Activated CD4-positive, alpha-beta memory T cell treated with anti-CD3 and anti-CD28 coated beads for 36 hours (primary cell): Measurements from ENCODE around the gene TF. TPM values are rescaled to one million over a fixed set of nuclear protein-coding genes. Genes with fewer than 3 reads are reported as not detected.
"Not testable (repeated sequence)": the region's sequence is repeated elsewhere in the genome, so short reads cannot be mapped to it uniquely, and the experiment has no call there.

ENCODE experiments used
- CTCF ChIA-PET: fragments of 350-600 bp; sonication (Branson Sonifier 250); formaldehyde crosslinking; loops from one replicate; lab custom pipeline; 2021; ENCODE audit warnings: antibody characterized with exemption, inconsistent platforms; lab: Charles Lee
- POLR2A ChIA-PET: fragments of 350-600 bp; sonication (Branson Sonifier 250); formaldehyde crosslinking; loops from one replicate; lab custom pipeline; 2021; ENCODE audit warnings: antibody characterized with exemption; lab: Charles Lee
- DNase-seq: peaks from one replicate; pipeline ENCODE4 v3.0.0-alpha.2; 2020
- H3K27ac Mint-ChIP-seq: one replicate; pipeline ENCODE4 v1.8.0; 2021; ENCODE audit warnings: mixed read lengths
- H3K27me3 Mint-ChIP-seq: one replicate; pipeline ENCODE4 v1.8.0; 2021; ENCODE audit warnings: mixed read lengths
- H3K36me3 Mint-ChIP-seq: one replicate; pipeline ENCODE4 v1.8.0; 2021; ENCODE audit warnings: mixed read lengths
- H3K4me1 Mint-ChIP-seq: one replicate; pipeline ENCODE4 v1.8.0; 2021; ENCODE audit warnings: low read depth, mixed read lengths
- H3K4me3 Mint-ChIP-seq: one replicate; pipeline ENCODE4 v1.8.0; 2021; ENCODE audit warnings: mild to moderate bottlenecking, mixed read lengths
- H3K9me3 Mint-ChIP-seq: one replicate; pipeline ENCODE4 v1.8.0; 2021; ENCODE audit warnings: mixed read lengths
- intact Hi-C: fragments of 100-400 bp; cut with micrococcal nuclease; formaldehyde crosslinking; loops from one replicate; pipeline ENCODE4 v1.15.1; 2023
- total RNA-seq, 2 experiments: library from RNA; stranded (reverse); gene quantifications; one replicate each; pipeline ENCODE4 v1.2.3, GENCODE V29; 2021

Gene TF
- total RNA-seq, 2 experiments from 2014 or later = 0.44 to 0.67 TPM

DNA sequence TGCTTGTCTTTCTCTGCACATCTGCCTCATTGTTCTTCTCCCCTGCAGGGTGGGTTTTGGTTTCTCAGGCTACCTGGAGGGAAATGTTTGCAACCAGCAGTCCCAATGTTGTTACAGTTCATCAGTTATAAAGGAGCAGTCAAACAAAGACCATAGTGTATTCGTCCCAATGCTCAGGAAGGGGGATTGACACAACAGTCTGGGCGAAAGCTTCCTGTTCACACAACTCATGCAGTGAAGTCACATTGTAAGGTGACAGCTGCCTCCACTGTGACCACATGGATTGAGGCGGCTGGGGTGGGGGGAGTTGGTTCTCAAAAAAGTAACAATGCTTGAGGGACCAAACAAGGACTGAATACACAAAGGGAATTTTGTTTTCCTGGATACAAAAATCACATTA lies 28.8 kb upstream of the TF start:
- Mint-ChIP-seq H3K27ac (no peak overlapping the region), H3K27me3 (peaks cover 8% of the 10 kb centered on the region), H3K4me1 (no peaks in the 10 kb centered on the region), H3K36me3 (no peaks in the 10 kb centered on the region), H3K4me3 (no peak overlapping the region), H3K9me3 (peaks cover 4% of the 10 kb centered on the region)
- intact Hi-C loops = no loop called here
- DNase-seq = no peak
- POLR2A ChIA-PET = no interaction called here
- CTCF ChIA-PET = no interaction called here

DNA sequence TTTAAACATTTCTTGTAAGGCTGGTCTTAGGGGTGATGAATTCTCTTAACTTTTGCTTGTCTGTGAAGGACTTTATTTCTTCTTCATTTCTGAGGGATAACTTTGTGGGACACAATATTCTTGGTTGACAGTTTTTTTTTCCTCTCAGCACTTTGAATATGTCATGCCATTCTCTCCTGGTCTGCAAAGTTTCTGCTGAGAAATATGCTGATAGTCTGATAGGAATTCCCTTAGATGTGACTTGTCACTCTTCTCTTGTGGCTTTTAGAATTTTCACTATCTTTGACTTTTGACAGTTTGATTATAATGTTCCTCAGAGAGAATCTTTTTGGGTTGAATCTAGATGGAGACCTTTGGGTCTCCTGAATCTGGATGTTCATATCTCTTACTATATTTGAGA lies 23.3 kb upstream of the TF start:
- Mint-ChIP-seq H3K27me3 (peaks cover 8% of the 10 kb centered on the region), H3K27ac (no peak overlapping the region)
- CTCF ChIA-PET = no interaction called here

DNA sequence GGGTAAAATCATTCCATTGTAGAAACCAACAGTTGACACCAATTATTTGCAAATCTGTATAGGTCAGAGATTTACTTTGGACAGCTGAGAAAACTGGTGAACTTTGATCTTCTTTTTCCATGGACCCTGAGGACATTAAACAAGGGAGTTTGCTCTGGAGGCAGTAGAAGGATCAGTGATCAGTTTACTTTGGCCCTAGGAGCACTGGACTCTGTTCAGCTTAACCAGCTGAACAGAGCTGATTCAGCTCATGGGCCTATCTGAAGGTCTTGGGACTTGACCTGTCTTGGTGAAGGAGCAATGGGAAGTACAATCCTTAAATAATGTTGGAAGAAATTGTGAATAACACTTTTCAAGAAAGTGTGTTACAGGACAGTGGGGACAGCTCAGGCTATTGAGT lies 15.2 kb upstream of the TF start:
- DNase-seq = no peak
- H3K36me3 Mint-ChIP-seq = peaks cover 3% of the 10 kb centered on the region
- peaks cover 20% of the 10 kb centered on the region for H3K27me3 Mint-ChIP-seq
- H3K4me3 Mint-ChIP-seq = no peak overlapping the region
- no peak overlapping the region for H3K27ac Mint-ChIP-seq
- ChIA-PET POLR2A (no interaction called here), CTCF (no interaction called here)
- H3K9me3 Mint-ChIP-seq = no peaks in the 10 kb centered on the region
- H3K4me1 Mint-ChIP-seq = no peaks in the 10 kb centered on the region
- intact Hi-C loops = no loop called here

More for the DNA sequence above, 23.3 kb upstream of the TF start:
- H3K9me3 Mint-ChIP-seq = peaks cover 15% of the 10 kb centered on the region
- POLR2A ChIA-PET = no interaction called here
- H3K4me3 Mint-ChIP-seq = no peak overlapping the region
- no peak for DNase-seq
- H3K4me1 Mint-ChIP-seq = no peaks in the 10 kb centered on the region
- intact Hi-C loops = no loop called here
- H3K36me3 Mint-ChIP-seq = no peaks in the 10 kb centered on the region

DNA sequence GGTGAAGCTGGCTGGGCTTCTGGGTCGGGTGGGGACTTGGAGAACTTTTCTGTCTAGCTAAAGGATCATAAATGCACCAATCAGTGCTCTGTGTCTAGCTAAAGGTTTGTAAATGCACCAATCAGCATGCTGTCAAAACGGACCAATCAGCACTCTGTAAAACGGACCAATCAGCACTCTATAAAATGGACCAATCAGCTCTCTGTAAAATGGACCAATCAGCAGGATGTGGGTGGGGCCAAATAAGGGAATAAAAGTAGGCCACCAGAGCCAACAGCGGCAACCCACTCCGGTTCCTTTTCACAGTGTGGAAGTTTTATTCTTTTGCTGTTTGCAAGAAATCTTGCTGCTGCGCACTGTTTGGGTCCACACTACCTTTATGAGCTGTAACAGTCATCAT lies 14.0 kb upstream of the TF start:
- H3K4me1 Mint-ChIP-seq, H3K9me3 Mint-ChIP-seq, H3K4me3 Mint-ChIP-seq, H3K36me3 Mint-ChIP-seq, H3K27ac Mint-ChIP-seq, CTCF ChIA-PET, POLR2A ChIA-PET, DNase-seq, intact Hi-C loops: not testable (repeated sequence)
- H3K27me3 Mint-ChIP-seq = peaks cover 20% of the 10 kb centered on the region

DNA sequence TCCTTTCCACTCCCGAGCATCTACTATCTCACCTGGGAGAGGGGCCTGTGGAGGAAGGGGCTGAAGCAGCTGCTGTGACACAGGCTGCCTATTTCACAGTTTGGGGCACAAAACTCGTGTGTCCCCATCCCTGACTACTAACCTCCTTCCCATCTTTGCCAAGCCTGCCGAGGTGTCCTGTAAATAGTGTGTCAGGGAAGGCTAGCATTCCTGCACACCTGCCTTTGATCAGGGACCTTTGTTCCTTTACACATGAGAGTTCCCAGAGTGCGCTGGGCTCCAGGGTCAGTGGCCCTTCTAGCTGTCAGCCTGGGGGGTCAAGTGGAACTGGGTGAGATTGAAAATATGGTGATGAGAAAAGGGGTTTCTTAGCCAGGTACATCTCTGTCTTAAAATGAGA lies 13.0 kb upstream of the TF start:
- POLR2A ChIA-PET = no interaction called here
- no peak overlapping the region for H3K4me3 Mint-ChIP-seq
- no peak for DNase-seq
- H3K27ac Mint-ChIP-seq = no peak overlapping the region
- intact Hi-C loops = no loop called here
- peaks cover 3% of the 10 kb centered on the region for H3K36me3 Mint-ChIP-seq
- CTCF ChIA-PET = no interaction called here
- H3K9me3 Mint-ChIP-seq = no peaks in the 10 kb centered on the region
- peaks cover 20% of the 10 kb centered on the region for H3K27me3 Mint-ChIP-seq
- H3K4me1 Mint-ChIP-seq = no peaks in the 10 kb centered on the region

DNA sequence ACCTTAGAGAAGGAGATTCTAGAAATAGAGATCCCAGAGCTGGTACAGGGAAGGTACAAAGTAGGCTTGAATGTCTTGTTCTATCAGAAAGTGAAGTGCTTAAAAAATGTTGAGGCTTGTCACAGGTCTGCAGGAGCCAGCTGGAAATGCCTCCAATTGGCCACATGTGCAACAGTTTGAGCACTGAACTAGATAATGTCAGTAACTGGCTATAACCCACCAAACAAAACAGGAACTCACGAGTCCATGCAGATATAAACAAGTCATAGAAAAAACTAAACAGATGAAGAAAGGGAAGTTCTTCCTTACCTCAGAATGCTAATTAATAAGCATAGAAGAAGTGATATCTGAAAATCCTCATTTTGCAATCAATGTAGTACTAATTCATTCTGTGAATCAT lies 11.9 kb upstream of the TF start:
- CTCF ChIA-PET = no interaction called here
- Mint-ChIP-seq H3K4me3 (no peak overlapping the region), H3K27me3 (peaks cover 20% of the 10 kb centered on the region), H3K36me3 (peaks cover 3% of the 10 kb centered on the region), H3K4me1 (no peaks in the 10 kb centered on the region), H3K27ac (no peak overlapping the region), H3K9me3 (no peaks in the 10 kb centered on the region)
- POLR2A ChIA-PET = no interaction called here
- DNase-seq = no peak
- intact Hi-C loops = no loop called here

DNA sequence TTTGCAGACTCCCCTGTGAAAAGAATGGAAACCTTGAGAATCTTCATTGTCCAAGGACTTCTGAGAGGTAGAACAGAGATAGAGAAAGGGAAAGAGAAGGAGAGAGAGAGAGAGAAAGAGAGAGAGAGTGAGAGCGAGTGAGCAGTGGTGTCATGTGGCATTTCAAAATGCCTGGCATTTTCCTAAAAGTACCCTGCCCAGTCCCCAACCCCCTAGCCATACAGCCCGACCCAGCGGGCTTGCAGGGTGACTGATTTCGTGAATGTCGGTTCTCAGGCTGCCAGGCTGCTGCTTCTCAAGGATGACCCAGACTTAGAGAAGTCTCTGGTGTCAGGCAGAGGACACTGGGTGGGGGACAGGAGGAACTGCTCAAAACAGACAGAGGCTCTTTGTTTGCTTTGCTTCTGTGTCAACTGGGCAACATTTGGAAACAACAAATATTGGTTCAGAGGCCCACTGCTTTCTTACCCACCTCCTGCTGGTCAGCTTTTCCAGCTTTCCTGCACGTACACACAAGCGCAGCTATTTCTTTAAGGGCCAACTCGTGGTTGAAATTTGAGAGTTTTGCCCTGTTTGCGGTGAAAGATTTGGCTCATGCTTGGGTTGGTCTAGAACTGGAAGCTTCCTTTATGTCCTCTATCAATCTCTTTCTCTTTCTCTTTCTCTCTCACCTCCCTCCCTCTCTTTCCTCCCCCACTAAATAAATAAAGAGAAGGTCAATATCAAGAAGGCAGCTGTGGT lies 3.7 kb upstream of the TF start:
- POLR2A ChIA-PET = no interaction called here
- Mint-ChIP-seq H3K4me1 (peaks cover 8% of the 10 kb centered on the region), H3K9me3 (no peaks in the 10 kb centered on the region), H3K27me3 (peaks cover 28% of the 10 kb centered on the region), H3K4me3 (no peak overlapping the region), H3K36me3 (no peaks in the 10 kb centered on the region), H3K27ac (no peak overlapping the region)
- CTCF ChIA-PET = no interaction called here
- intact Hi-C loops = no loop called here
- no peak for DNase-seq

DNA sequence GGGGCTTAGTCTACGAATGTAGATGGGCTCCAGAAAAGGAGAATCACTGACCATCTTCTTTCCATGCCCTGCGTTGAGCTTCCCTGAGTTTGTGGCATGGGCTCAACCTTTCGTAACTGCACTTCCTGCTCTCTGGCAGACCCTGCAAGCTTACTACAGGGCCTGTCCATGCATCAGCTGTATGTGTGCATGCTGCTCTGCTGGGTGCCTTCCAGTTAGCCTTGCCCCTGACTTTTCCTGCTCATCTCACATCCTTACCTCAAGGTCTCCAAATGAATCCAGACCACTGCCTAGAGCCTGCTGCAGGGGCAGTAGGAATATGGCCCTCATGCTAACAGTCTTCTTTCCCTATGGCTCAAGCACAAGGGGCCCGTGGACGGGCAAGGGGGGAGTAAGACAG lies 2.0 kb upstream of the TF start:
- ChIA-PET POLR2A (no interaction called here), CTCF (no interaction called here)
- no peak for DNase-seq
- Mint-ChIP-seq H3K36me3 (no peaks in the 10 kb centered on the region), H3K27ac (no peak overlapping the region), H3K27me3 (peaks cover 37% of the 10 kb centered on the region), H3K9me3 (no peaks in the 10 kb centered on the region), H3K4me1 (peaks cover 8% of the 10 kb centered on the region), H3K4me3 (no peak overlapping the region)
- intact Hi-C loops = no loop called here

DNA sequence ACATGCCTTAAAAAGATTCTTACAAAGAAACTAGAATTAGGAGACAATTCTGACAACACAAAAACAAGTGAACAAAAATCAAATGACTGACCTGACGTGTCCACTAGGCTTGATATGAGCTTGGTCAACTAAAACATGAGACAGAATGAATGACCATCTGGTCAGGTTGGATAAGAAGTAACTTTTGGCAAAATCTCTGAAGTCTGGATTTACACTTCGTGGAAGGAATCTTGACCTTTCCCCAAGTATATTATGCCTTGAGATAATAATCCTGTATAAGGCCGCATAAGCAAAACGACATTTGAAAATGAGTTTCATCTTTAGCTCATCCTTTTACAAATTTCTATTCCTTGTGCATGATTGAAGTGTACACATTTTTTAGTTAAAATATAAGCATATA lies 1.1 kb upstream of the TF start:
- H3K4me1 Mint-ChIP-seq = peaks cover 8% of the 10 kb centered on the region
- ChIA-PET POLR2A (no interaction called here), CTCF (no interaction called here)
- no peak for DNase-seq
- H3K9me3 Mint-ChIP-seq = no peaks in the 10 kb centered on the region
- H3K4me3 Mint-ChIP-seq = no peak overlapping the region
- H3K27ac Mint-ChIP-seq = no peak overlapping the region
- H3K27me3 Mint-ChIP-seq = peaks cover 38% of the 10 kb centered on the region
- H3K36me3 Mint-ChIP-seq = no peaks in the 10 kb centered on the region
- intact Hi-C loops = no loop called here

DNA sequence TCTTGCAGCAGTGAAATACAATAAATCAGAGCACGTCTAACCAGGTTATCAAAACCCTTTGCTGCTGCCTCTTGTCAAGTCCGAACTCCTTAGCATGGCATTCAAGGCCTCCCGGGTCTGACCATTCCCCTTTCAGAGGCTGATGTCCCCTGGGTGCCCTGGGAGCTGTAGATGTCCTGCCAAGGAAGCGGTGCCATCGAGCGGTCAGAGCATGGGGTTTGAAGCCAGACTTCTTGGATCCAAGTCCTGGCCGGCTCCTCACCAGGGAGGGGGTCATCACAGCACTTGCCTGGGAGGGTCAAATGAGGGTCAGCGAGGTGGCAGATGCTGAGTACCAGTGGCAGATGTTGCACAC lies 496 bp downstream of the TF start:
- intact Hi-C loops = no loop called here
- peaks cover 40% of the 10 kb centered on the region for H3K27me3 Mint-ChIP-seq
- H3K27ac Mint-ChIP-seq = no peak overlapping the region
- no peak overlapping the region for H3K4me3 Mint-ChIP-seq
- ChIA-PET CTCF (no interaction called here), POLR2A (no interaction called here)
- no peak for DNase-seq
- H3K9me3 Mint-ChIP-seq = no peaks in the 10 kb centered on the region
- H3K36me3 Mint-ChIP-seq = no peaks in the 10 kb centered on the region
- peaks cover 8% of the 10 kb centered on the region for H3K4me1 Mint-ChIP-seq

DNA sequence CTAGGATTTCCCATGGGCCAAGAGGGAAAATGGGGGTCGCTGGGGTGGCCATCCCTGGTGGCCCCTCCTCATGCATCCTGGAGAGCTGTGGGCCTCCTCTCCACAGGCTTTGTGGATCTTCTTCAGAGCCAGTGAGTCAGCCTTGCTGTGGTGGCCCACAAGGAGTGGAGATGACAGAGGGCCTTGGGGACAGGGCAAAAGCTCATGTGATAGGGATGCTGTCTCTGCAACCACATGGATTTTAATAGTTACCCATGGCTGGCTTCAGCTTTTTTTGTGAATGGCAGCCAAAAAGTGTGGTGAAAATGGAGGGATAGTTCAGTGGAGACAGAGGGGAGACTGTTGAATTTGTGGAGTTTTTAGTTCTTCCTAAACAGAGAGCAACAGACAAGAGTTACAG lies 1.2 kb downstream of the TF start:
- H3K36me3 Mint-ChIP-seq = no peaks in the 10 kb centered on the region
- peaks cover 38% of the 10 kb centered on the region for H3K27me3 Mint-ChIP-seq
- H3K4me1 Mint-ChIP-seq = peaks cover 8% of the 10 kb centered on the region
- ChIA-PET CTCF (no interaction called here), POLR2A (no interaction called here)
- no peaks in the 10 kb centered on the region for H3K9me3 Mint-ChIP-seq
- no peak for DNase-seq
- no peak overlapping the region for H3K27ac Mint-ChIP-seq
- intact Hi-C loops = no loop called here
- no peak overlapping the region for H3K4me3 Mint-ChIP-seq

DNA sequence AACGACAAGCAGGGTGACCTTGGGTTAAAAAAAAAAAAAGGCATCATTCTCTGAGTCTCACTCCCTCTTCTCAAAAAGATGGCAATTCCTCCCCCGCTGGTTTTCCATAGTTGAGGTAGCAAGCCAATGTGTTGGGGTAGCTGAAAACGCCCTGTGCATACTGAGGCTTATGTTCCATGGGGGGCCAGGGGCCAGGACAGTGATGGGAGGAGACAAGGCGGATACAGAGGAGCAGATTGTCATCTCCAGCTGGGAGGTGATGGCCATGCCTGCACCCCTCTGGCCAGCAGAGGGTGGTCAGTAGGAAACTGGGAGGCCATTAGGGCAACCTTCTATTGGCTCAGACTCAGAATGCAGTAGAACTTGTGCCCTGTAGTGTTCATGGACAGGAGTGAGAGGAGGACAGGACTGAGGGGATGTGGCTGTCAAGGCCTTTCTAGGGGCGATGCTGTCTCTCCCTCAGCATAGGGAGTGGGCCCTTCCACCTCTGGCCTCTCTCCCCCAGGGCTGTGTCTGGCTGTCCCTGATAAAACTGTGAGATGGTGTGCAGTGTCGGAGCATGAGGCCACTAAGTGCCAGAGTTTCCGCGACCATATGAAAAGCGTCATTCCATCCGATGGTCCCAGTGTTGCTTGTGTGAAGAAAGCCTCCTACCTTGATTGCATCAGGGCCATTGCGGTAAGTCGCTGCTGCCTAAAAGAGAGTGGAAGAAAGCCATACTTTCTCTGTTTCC lies 1.9 kb downstream of the TF start:
- peaks cover 8% of the 10 kb centered on the region for H3K4me1 Mint-ChIP-seq
- ChIA-PET POLR2A (no interaction called here), CTCF (no interaction called here)
- no peaks in the 10 kb centered on the region for H3K9me3 Mint-ChIP-seq
- H3K4me3 Mint-ChIP-seq = no peak overlapping the region
- intact Hi-C loops = no loop called here
- no peaks in the 10 kb centered on the region for H3K36me3 Mint-ChIP-seq
- peaks cover 34% of the 10 kb centered on the region for H3K27me3 Mint-ChIP-seq
- no peak for DNase-seq
- H3K27ac Mint-ChIP-seq = no peak overlapping the region
